HepG2 (cell line): Measurements from ENCODE around the gene ATP8A2. TPM values are rescaled to one million over a fixed set of nuclear protein-coding genes. Genes with fewer than 3 reads are reported as not detected.

Experiments used
- ATAC-seq: fragments of 200-7000 bp; cut with Tn5 transposase; 3 replicates; pipeline ENCODE4 v1.9.1; 2020; ENCODE audit warnings: mild to moderate bottlenecking, moderate library complexity
- BruUV-seq: library from RNA; stranded (reverse); fragments of 400-500 nt; replicated peaks from 2 replicates; lab custom pipeline; 2021; lab: Mats Ljungman, UMichigan
- CTCF ChIA-PET: fragments of 300-600 bp; formaldehyde crosslinking; extraction: SDS; loops from one replicate; lab custom pipeline; 2021; ENCODE audit warnings: low total read pairs, inconsistent platforms, low intra/inter-chr PET ratio; lab: Yijun Ruan, JAX
- POLR2A ChIA-PET: fragments of 350-600 bp; sonication (Branson Sonifier 250); formaldehyde crosslinking; loops from one replicate; lab custom pipeline; 2020; ENCODE audit warnings: antibody characterized with exemption, inconsistent platforms; lab: Yijun Ruan, JAX
- DNase-seq: peaks from one replicate; pipeline ENCODE4 v3.0.0-alpha.2; 2015; ENCODE audit warnings: low spot score
- FAIRE-seq: peaks from 3 replicates; lab custom pipeline; 2011; peaks lifted over from hg19 to GRCh38; lab: Jason Lieb, UNC
- H2AFZ ChIP-seq: one replicate; pipeline ENCODE4 v1.6.1; 2011; ENCODE audit warnings: low read length, inconsistent platforms
- H3K27ac ChIP-seq: fragments of 300-600 bp; 3 replicates; pipeline ENCODE4 v1.8.0; 2011; ENCODE audit warnings: mixed run types, mild to moderate bottlenecking, mixed read lengths, low read length, inconsistent platforms; ENCODE audit not compliant: insufficient read depth; ENCODE audit errors: extremely low read length
- H3K27me3 ChIP-seq, 2 experiments: fragments of 200-600 bp in 1 of 2; 2 replicates in 1 of 2; 3 replicates in 1 of 2; pipeline versions ENCODE4 v1.6.0 to v1.8.0; 2011; ENCODE audit warnings: low read length in 2 of 2, mild to moderate bottlenecking in 2 of 2, moderate library complexity in 2 of 2, inconsistent platforms in 1 of 2; ENCODE audit not compliant: insufficient read depth in 2 of 2, control insufficient read depth in 1 of 2
- H3K36me3 ChIP-seq, 2 experiments: fragments of 200-600 bp in 1 of 2; replicated peaks in 1 of 2; 2 replicates in 1 of 2; 3 replicates in 1 of 2; pipeline versions ENCODE4 v1.5.1 to v1.8.0; 2011; ENCODE audit warnings: low read length in 2 of 2, inconsistent platforms in 1 of 2; ENCODE audit not compliant: insufficient read depth in 2 of 2, control insufficient read depth in 1 of 2
- H3K4me1 ChIP-seq: 2 replicates; pipeline ENCODE4 v1.5.1; 2012; ENCODE audit warnings: low read length, inconsistent platforms; ENCODE audit not compliant: insufficient read depth
- H3K4me2 ChIP-seq: 2 replicates; pipeline ENCODE4 v1.6.0; 2011; ENCODE audit warnings: low read depth, low read length, inconsistent platforms
- H3K4me3 ChIP-seq, 3 experiments: fragments of 200-600 bp in 1 of 3; sonication (generic), shearing (Covaris generic) in 1 of 3; replicated peaks in 1 of 3; 2 replicates each; pipeline ENCODE4 v1.5.1; 2011 to 2016; ENCODE audit warnings: low read length in 3 of 3, inconsistent platforms in 2 of 3, low read depth in 2 of 3, mild to moderate bottlenecking in 2 of 3, control low read depth in 1 of 3, mixed read lengths in 1 of 3; ENCODE audit not compliant: insufficient read depth in 1 of 3
- H3K79me2 ChIP-seq: one replicate; pipeline ENCODE4 v1.6.1; 2011; ENCODE audit warnings: low read length, inconsistent platforms; ENCODE audit not compliant: insufficient read depth
- H3K9ac ChIP-seq: 2 replicates; pipeline ENCODE4 v1.6.0; 2011; ENCODE audit warnings: mild to moderate bottlenecking, low read depth, low read length, inconsistent platforms; ENCODE audit not compliant: insufficient read depth
- H3K9me3 ChIP-seq: 2 replicates; pipeline ENCODE4 v1.5.1; 2012; ENCODE audit warnings: mild to moderate bottlenecking, low read length
- H4K20me1 ChIP-seq: 2 replicates; pipeline ENCODE4 v1.6.0; 2011; ENCODE audit warnings: inconsistent platforms, mild to moderate bottlenecking, low read length, moderate library complexity; ENCODE audit not compliant: insufficient read depth
- HMGXB3 ChIP-seq: sonication (generic); formaldehyde crosslinking; IDR thresholded peaks from 2 replicates; pipeline ENCODE4 v1.4.0; 2020; ENCODE audit warnings: missing genetic modification reagents, borderline replicate concordance
- PRDM4 ChIP-seq: sonication (generic); formaldehyde crosslinking; IDR thresholded peaks from 2 replicates; pipeline ENCODE4 v1.9.0; 2021; ENCODE audit warnings: missing genetic modification reagents, borderline replicate concordance
- TCF7 ChIP-seq: sonication (generic); IDR thresholded peaks from 2 replicates; pipeline ENCODE4 v1.6.1; 2016; ENCODE audit warnings: antibody characterized with exemption, low read depth
- ZNF350 ChIP-seq: sonication (generic); formaldehyde crosslinking; IDR thresholded peaks from 2 replicates; pipeline ENCODE4 v1.4.0; 2020; ENCODE audit warnings: mild to moderate bottlenecking, low read depth, missing genetic modification reagents, borderline replicate concordance
- WGBS: methylation state at CpG from one replicate; pipeline ENCODE4 v1.1.6; 2017; ENCODE audit warnings: low lambda C conversion rate; 5-methylcytosine and 5-hydroxymethylcytosine counted together
- in situ Hi-C: cut with HindIII; loops from 2 replicates; pipeline ENCODE4 v1.10.0; 2017; ENCODE audit warnings: low pct_unique_long_range_greater_than_20kb; ENCODE audit not compliant: extremely low pct_ligation_motif_present
- intact Hi-C: fragments of 100-400 bp; cut with micrococcal nuclease; formaldehyde crosslinking; loops from one replicate; pipeline ENCODE4 v1.10.0; 2022; ENCODE audit not compliant: unreplicated experiment
- polyA plus RNA-seq, 8 experiments: library from polyadenylated mRNA; depleted of rRNA in 3 of 8; stranded (reverse) in 7 of 8; unstranded in 1 of 8; fragments of >200 nt; fragmentation: Illumina TruSeq in 4 of 8; extraction: Trizol in 4 of 8; gene quantifications; 2 replicates each; pipeline versions ENCODE4 v1.2.1 to v1.2.3, GENCODE V29; 2011 to 2016; ENCODE audit warnings: low read depth in 4 of 8, missing spikeins in 1 of 8, mixed read lengths in 1 of 8; ENCODE audit not compliant: insufficient read depth in 1 of 8
- total RNA-seq, 5 experiments: library from RNA; depleted of rRNA; stranded (reverse); fragments of >200 nt; fragmentation: Illumina TruSeq; extraction: Trizol; gene quantifications; 2 replicates each; pipeline ENCODE4 v1.2.3, GENCODE V29; 2016; ENCODE audit warnings: low read depth in 1 of 5

The ATP8A2 gene
- total and polyA plus RNA-seq, 2 of the 13 experiments (the other 11 are each of a cell fraction or from before 2014, with no cell fraction given) = 0.09 TPM; not detected in 1

DNA sequence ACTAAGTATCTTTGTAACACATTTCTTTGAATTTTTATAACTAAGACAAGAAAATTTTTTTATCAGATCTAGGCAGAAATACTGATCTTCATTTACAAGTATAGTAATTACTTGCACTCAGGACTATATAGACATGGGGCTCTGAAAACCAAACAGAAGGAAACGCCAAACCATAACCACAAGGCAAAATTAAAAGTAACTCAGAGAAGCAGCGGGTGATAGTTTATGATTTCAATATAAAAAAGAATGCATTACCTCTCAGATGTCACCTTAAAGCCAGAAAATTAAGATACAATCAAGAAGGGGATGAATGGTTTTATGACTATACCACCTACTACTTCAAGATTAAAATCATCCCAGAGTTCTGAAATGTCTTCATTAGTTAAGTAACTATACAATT lies 673.4 kb downstream of the ATP8A2 start (continued):
- no peak for TF ChIP-seq HMGXB3 (CRISPR knock-in tag)
- TF ChIP-seq ZNF350 (CRISPR knock-in tag) = no peak
- no peak for TF ChIP-seq TCF7

- intact Hi-C loops (no loop called here), in situ Hi-C loops (no loop called here)
- no peaks in the 10 kb centered on the region for H4K20me1 ChIP-seq
- H3K9me3 ChIP-seq = no peaks in the 10 kb centered on the region
- DNase-seq (no peak), ATAC-seq (no peak), FAIRE-seq (no peak)
- BruUV-seq = no TSS peak
- peaks cover 2 to 42% of the 10 kb centered on the region in 2 experiments; a peak in 4 of 5 replicates for H3K27me3 ChIP-seq
- no peak overlapping the region for H3K4me3 ChIP-seq
- H3K27ac ChIP-seq = no peak overlapping the region
- H3K9ac ChIP-seq = no peak overlapping the region
- no peaks in the 10 kb centered on the region for H3K79me2 ChIP-seq
- WGBS = 14% methylated on average over 2 of the region's 16 CpGs
- no peak overlapping the region for H2AFZ ChIP-seq
- H3K4me2 ChIP-seq = no peak overlapping the region
- no peaks in the 10 kb centered on the region for H3K4me1 ChIP-seq
- POLR2A ChIA-PET = no interaction called here
- no peaks in the 10 kb centered on the region for H3K36me3 ChIP-seq
- CTCF ChIA-PET = no interaction called here
- no peak for TF ChIP-seq PRDM4 (CRISPR knock-in tag)
Measured at GRCh38 chr13:26046639-26047038, 674.9 kb downstream of the ATP8A2 start.
